Body of pancreas (tissue), 4 donors: ENCODE results near the gene SCEL. TPM values are rescaled to one million over a fixed set of nuclear protein-coding genes. Genes with fewer than 3 reads are reported as not detected.
"Not testable (repeated sequence)": the region's sequence is repeated elsewhere in the genome, so short reads cannot be mapped to it uniquely, and the experiment has no call there.

Source experiments
- ATAC-seq: fragments of 150-250 bp; one replicate; pipeline ENCODE4 v1.9.1; 2016
- DNase-seq, 4 donors: peaks; one replicate each; pipeline ENCODE4 v3.0.0-alpha.2; 2019
- H3K27ac ChIP-seq, 4 donors: fragments of 200-600 bp; sonication (generic); 1 replicate in 3 of 4; 2 replicates in 1 of 4; pipeline versions ENCODE4 v1.5.1 to v1.6.1; 2016 to 2019; ENCODE audit warnings: mild to moderate bottlenecking in 1 of 4, mixed read lengths in 1 of 4, moderate library complexity in 1 of 4
- H3K27me3 ChIP-seq, 2 donors: fragments of 200-600 bp; sonication (generic); one replicate each; pipeline ENCODE4 v1.6.0; 2016; ENCODE audit warnings: mild to moderate bottlenecking in 1 of 2
- H3K36me3 ChIP-seq, 2 donors: fragments of 200-600 bp; sonication (generic); replicated peaks in 1 of 2; 2 replicates each; pipeline ENCODE4 v1.5.1; 2016; ENCODE audit warnings: low read depth in 2 of 2; ENCODE audit not compliant: insufficient read depth in 1 of 2
- H3K4me1 ChIP-seq: fragments of 200-600 bp; sonication (generic); one replicate; pipeline ENCODE4 v1.6.0; 2016
- H3K4me3 ChIP-seq, 2 donors: fragments of 200-600 bp; sonication (generic); 1 replicate in 1 of 2; 2 replicates in 1 of 2; pipeline ENCODE4 v1.5.1; 2016 to 2019
- H3K9me3 ChIP-seq, 3 donors: fragments of 200-600 bp; sonication (generic); 1 replicate in 2 of 3; 2 replicates in 1 of 3; pipeline ENCODE4 v1.5.1; 2016
- POLR2A ChIP-seq, 3 donors: fragments of 450-650 bp; IDR thresholded peaks; one replicate each; pipeline ENCODE4 v1.6.1; 2016; ENCODE audit warnings: antibody characterized with exemption in 3 of 3, mild to moderate bottlenecking in 2 of 3
- WGBS, 2 donors: methylation state at CpG; one replicate each; pipeline ENCODE4 v1.1.5; 2017; 5-methylcytosine and 5-hydroxymethylcytosine counted together
- intact Hi-C: fragments of 100-400 bp; cut with DNase I; formaldehyde crosslinking; loops from one replicate; pipeline ENCODE4 v1.15.1; 2023
- total RNA-seq, 2 donors: library from RNA; depleted of rRNA; stranded (reverse); fragments of >200 nt; gene quantifications; one replicate each; pipeline ENCODE4 v1.1.0, GENCODE V29; 2016
- TF ChIP-seq, protein P1 (sequence below), 7 experiments: fragments of 450-650 bp in 4 of 7; fragments of 200-600 bp in 3 of 7; sonication (generic) in 3 of 7; IDR thresholded peaks; one replicate each; pipeline ENCODE4 v1.5.1; 2016 to 2019; ENCODE audit warnings: antibody characterized with exemption in 7 of 7

The SCEL gene
- total RNA-seq, 2 donors from 2014 or later: not detected

DNA sequence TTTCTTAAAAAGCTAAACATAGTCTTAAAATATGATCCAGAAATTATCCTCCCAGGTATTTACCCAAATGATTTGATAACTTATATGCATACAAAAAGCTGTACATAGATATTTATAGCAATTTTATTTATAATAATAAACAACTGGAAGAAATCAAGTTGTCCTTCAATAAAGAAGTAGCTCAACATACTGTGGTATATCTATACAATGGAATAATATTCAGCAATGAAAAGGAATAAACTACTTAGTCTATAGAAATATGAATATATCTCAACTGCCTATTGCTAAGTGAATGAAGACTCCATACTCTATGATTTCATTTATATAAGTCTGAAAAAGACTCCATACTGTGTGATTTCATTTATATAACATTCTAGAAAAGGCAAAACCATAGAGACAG, 114.9 kb downstream of the SCEL start:
- no peaks in the 10 kb centered on the region for H3K27me3 ChIP-seq
- intact Hi-C loops: no loop called here
- H3K4me1 ChIP-seq: no peaks in the 10 kb centered on the region

GRCh38 chr13:77653301-77653700, 117.8 kb downstream of the SCEL start:
- H3K36me3 ChIP-seq: no peaks in the 10 kb centered on the region
- ATAC-seq: no peak
- 62 to 100% methylated on average over 2 of the region's 2 CpGs for WGBS, 2 donors

More for the DNA sequence above, 114.9 kb downstream of the SCEL start:
- no peak for TF ChIP-seq POLR2A (IDR thresholded peaks at IDR 0.05)
- TF ChIP-seq, protein P1, sequence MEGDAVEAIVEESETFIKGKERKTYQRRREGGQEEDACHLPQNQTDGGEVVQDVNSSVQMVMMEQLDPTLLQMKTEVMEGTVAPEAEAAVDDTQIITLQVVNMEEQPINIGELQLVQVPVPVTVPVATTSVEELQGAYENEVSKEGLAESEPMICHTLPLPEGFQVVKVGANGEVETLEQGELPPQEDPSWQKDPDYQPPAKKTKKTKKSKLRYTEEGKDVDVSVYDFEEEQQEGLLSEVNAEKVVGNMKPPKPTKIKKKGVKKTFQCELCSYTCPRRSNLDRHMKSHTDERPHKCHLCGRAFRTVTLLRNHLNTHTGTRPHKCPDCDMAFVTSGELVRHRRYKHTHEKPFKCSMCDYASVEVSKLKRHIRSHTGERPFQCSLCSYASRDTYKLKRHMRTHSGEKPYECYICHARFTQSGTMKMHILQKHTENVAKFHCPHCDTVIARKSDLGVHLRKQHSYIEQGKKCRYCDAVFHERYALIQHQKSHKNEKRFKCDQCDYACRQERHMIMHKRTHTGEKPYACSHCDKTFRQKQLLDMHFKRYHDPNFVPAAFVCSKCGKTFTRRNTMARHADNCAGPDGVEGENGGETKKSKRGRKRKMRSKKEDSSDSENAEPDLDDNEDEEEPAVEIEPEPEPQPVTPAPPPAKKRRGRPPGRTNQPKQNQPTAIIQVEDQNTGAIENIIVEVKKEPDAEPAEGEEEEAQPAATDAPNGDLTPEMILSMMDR (IDR thresholded peaks at IDR 0.05): no peak
- no peak overlapping the region for H3K4me3 ChIP-seq
- no peak for DNase-seq
- H3K9me3 ChIP-seq: peaks cover 0 to 2% (median 0%) of the 10 kb centered on the region in 3 donors
- no peak for ATAC-seq
- H3K36me3 ChIP-seq: no peaks in the 10 kb centered on the region
- no peak overlapping the region for H3K27ac ChIP-seq

GRCh38 chr13:77660016-77660415, 124.5 kb downstream of the SCEL start:
- intact Hi-C loops, H3K27me3 ChIP-seq, DNase-seq, H3K4me3 ChIP-seq, ATAC-seq, H3K4me1 ChIP-seq, H3K9me3 ChIP-seq, H3K27ac ChIP-seq, H3K36me3 ChIP-seq: not testable (repeated sequence)
- 87% methylated on average over 6 to 23 of the region's 23 CpGs for WGBS, 2 donors

More at GRCh38 chr13:77653301-77653700, 117.8 kb downstream of the SCEL start:
- no peak for TF ChIP-seq POLR2A (IDR thresholded peaks at IDR 0.05)
- TF ChIP-seq, protein P1 (IDR thresholded peaks at IDR 0.05): no peak
- no peak for DNase-seq
- Histone ChIP-seq H3K27ac (no peak overlapping the region), H3K4me3 (no peak overlapping the region), H3K9me3 (peaks cover 0 to 2% (median 0%) of the 10 kb centered on the region in 3 donors), H3K27me3 (no peaks in the 10 kb centered on the region), H3K4me1 (no peaks in the 10 kb centered on the region)
- intact Hi-C loops: no loop called here

GRCh38 chr13:77660841-77661250, 125.3 kb downstream of the SCEL start:
- TF ChIP-seq, protein P1 (IDR thresholded peaks at IDR 0.05): no peak
- TF ChIP-seq POLR2A (IDR thresholded peaks at IDR 0.05): no peak
- Histone ChIP-seq H3K4me3 (no peak overlapping the region), H3K27me3 (no peaks in the 10 kb centered on the region), H3K4me1 (no peaks in the 10 kb centered on the region), H3K9me3 (no peaks in the 10 kb centered on the region), H3K36me3 (no peaks in the 10 kb centered on the region), H3K27ac (no peak overlapping the region)
- ATAC-seq (no peak), DNase-seq (no peak)
- 81 to 84% methylated on average over 11 to 15 of the region's 15 CpGs for WGBS, 2 donors
- intact Hi-C loops: no loop called here

DNA sequence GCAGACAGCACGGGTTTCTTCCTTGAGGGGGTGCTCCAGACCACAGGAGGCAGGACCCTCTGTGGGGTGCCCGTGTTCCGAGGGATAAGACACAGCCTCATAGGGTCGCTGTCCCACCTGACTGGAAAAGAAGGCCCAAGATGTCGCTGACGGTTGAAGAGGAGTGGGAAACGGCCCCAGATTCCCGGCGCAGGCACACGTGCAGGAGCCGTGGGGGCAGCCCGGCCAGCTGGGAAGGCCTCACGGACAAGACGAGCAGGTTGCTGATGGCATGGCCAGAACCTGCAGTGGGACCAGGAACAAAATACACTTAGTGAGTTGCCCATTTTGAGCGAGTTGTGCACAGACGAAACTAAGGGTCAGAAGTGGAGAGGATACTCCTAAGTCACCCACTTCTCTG, 126.8 kb downstream of the SCEL start:
- H3K27ac ChIP-seq, H3K27me3 ChIP-seq, DNase-seq, H3K4me1 ChIP-seq, H3K9me3 ChIP-seq, H3K4me3 ChIP-seq, ATAC-seq, H3K36me3 ChIP-seq, intact Hi-C loops: not testable (repeated sequence)
- 84 to 92% methylated on average over 16 of the region's 16 CpGs for WGBS, 2 donors

DNA sequence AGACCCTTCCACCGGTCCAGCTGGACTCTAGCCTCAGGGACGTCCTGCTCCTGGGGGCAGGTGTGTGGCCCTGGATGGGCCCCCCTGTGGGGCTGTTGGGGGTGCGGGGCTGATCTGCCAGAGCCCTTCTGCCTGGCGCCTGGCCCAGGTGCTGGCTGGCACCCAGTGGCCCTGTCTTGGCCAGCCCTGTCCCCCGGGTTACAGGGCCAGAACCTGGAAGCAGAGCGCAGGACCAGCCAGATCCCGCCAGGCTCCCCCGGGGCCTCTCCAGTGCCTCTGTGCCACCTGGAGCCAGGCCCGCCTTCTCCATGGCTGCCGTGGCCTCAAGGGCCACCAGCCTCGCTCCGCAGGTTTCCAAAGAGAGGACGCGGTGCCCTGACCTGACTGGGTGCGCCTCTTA, 127.3 kb downstream of the SCEL start:
- H3K27ac ChIP-seq, H3K4me1 ChIP-seq, H3K27me3 ChIP-seq, H3K36me3 ChIP-seq, intact Hi-C loops, ATAC-seq, DNase-seq, H3K9me3 ChIP-seq, H3K4me3 ChIP-seq: not testable (repeated sequence)
- 94% methylated on average over 14 of the region's 15 CpGs; no CpG with 5 or more reads in 1 of the 2 donors for WGBS, 2 donors
